ENCODE measurements around the gene RIPK4. TPM values are rescaled to one million over a fixed set of nuclear protein-coding genes. Genes with fewer than 3 reads are reported as not detected.

The RIPK4 gene
- total RNA-seq, 1 donor from 2014 or later, result 28.0 TPM

- Histone ChIP-seq H3K4me1 (no peaks in the 10 kb centered on the region), H3K4me3 (no peak overlapping the region), H3K27me3 (no peaks in the 10 kb centered on the region), H3K9me3 (no peaks in the 10 kb centered on the region), H3K27ac (no peak overlapping the region), H3K36me3 (peaks cover 0 to 13% of the 10 kb centered on the region in 2 donors)
- intact Hi-C loops (cut with DNase I), result no loop called here
- no peak for TF ChIP-seq POLR2A (IDR thresholded peaks at IDR 0.05)
- TF ChIP-seq POLR2AphosphoS5 (IDR thresholded peaks at IDR 0.05; ENCODE audit: insufficient read depth in 1 of 2, low read depth in 1 of 2), result no peak
- TF ChIP-seq, protein P1, sequence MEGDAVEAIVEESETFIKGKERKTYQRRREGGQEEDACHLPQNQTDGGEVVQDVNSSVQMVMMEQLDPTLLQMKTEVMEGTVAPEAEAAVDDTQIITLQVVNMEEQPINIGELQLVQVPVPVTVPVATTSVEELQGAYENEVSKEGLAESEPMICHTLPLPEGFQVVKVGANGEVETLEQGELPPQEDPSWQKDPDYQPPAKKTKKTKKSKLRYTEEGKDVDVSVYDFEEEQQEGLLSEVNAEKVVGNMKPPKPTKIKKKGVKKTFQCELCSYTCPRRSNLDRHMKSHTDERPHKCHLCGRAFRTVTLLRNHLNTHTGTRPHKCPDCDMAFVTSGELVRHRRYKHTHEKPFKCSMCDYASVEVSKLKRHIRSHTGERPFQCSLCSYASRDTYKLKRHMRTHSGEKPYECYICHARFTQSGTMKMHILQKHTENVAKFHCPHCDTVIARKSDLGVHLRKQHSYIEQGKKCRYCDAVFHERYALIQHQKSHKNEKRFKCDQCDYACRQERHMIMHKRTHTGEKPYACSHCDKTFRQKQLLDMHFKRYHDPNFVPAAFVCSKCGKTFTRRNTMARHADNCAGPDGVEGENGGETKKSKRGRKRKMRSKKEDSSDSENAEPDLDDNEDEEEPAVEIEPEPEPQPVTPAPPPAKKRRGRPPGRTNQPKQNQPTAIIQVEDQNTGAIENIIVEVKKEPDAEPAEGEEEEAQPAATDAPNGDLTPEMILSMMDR (IDR thresholded peaks at IDR 0.05), result no peak
- DNase-seq (ENCODE audit: extremely low spot score in 2 of 2), result no peak
These were observed 26.1 kb downstream of the RIPK4 start for GRCh38 chr21:41740604-41741252.

DNA sequence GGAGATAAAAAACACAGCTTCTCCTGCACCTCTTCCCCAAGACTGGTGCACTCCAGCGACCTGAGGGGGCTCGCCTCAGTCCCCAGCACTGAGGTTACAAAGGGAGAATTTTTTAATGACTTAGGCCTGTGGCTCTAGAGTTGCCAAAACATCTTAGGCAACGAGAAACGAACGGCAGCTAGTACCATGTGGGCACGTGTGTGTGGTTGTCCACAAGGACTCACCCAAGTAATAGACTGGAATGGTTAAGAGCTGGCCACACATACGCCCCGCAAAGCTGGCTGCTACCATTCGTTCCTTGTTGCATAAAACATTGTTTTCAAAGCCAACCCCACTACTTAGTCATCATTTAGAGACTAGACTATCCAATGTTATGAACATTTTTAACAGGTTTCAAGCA is 26.9 kb downstream of the RIPK4 start:
- intact Hi-C loops (cut with DNase I), result no loop called here
- Histone ChIP-seq H3K4me3 (no peak overlapping the region), H3K27ac (no peak overlapping the region), H3K27me3 (no peaks in the 10 kb centered on the region), H3K36me3 (peaks cover 0 to 7% of the 10 kb centered on the region in 2 donors), H3K4me1 (no peaks in the 10 kb centered on the region), H3K9me3 (no peaks in the 10 kb centered on the region)
- TF ChIP-seq POLR2AphosphoS5 (IDR thresholded peaks at IDR 0.05; ENCODE audit: insufficient read depth in 1 of 2, low read depth in 1 of 2) (no peak), POLR2A (IDR thresholded peaks at IDR 0.05) (no peak)
- TF ChIP-seq, protein P1 (IDR thresholded peaks at IDR 0.05), result no peak
- DNase-seq (ENCODE audit: extremely low spot score in 2 of 2), result no peak

- no peak overlapping the region for H3K4me3 ChIP-seq
- H3K9me3 ChIP-seq, result no peaks in the 10 kb centered on the region
- no peaks in the 10 kb centered on the region for H3K27me3 ChIP-seq
- intact Hi-C loops (cut with DNase I), result no loop called here
- DNase-seq (ENCODE audit: extremely low spot score in 2 of 2), result no peak
- H3K27ac ChIP-seq, result no peak overlapping the region
- H3K36me3 ChIP-seq, result peaks cover 0 to 7% of the 10 kb centered on the region in 2 donors
- TF ChIP-seq, protein P1 (IDR thresholded peaks at IDR 0.05), result no peak
- no peak for TF ChIP-seq POLR2A (IDR thresholded peaks at IDR 0.05)
- no peak for TF ChIP-seq POLR2AphosphoS5 (IDR thresholded peaks at IDR 0.05; ENCODE audit: insufficient read depth in 1 of 2, low read depth in 1 of 2)
- H3K4me1 ChIP-seq, result no peaks in the 10 kb centered on the region
These were observed 27.8 kb downstream of the RIPK4 start for GRCh38 chr21:41739011-41739410.

DNA sequence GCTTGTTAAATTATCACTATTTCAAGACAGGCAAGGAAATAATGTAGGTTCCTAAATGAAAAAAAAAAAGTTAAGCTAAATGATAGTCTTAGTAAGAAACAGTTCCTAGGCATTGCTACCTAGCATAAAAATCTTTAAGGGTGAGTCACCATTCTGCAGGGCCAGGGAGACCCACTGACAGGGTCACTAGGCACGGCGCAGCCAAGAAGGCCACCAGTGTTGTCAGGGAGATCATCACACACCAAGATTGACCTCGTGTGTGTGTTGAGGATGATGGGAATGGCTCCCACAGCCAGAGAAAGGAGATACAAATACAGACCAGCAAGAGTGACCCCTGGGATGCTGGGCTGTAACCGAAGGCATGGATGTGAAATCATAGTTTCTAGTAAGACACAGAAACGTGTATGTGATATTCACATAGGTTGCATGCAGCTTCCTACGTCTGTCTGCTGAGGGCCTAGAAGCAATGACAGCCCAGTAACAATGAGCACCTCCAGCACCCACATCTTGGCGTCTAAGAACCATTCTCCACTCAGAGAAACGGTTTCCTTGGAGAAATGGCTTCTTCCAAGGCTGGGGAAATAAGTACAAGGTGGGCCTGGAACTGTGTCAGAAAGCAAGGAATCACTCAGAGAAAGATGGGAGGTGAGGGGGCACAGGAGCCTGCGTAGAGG is 29.1 kb downstream of the RIPK4 start:
- Histone ChIP-seq H3K4me1 (no peaks in the 10 kb centered on the region), H3K36me3 (peaks cover 0 to 7% of the 10 kb centered on the region in 2 donors), H3K9me3 (no peaks in the 10 kb centered on the region), H3K4me3 (no peak overlapping the region), H3K27ac (no peak overlapping the region), H3K27me3 (no peaks in the 10 kb centered on the region)
- TF ChIP-seq POLR2A (IDR thresholded peaks at IDR 0.05) (no peak), POLR2AphosphoS5 (IDR thresholded peaks at IDR 0.05; ENCODE audit: insufficient read depth in 1 of 2, low read depth in 1 of 2) (no peak)
- TF ChIP-seq, protein P1 (IDR thresholded peaks at IDR 0.05), result no peak
- intact Hi-C loops (cut with DNase I), result no loop called here
- DNase-seq (ENCODE audit: extremely low spot score in 2 of 2), result no peak

- Histone ChIP-seq H3K9me3 (no peaks in the 10 kb centered on the region), H3K36me3 (peaks cover 0 to 7% of the 10 kb centered on the region in 2 donors), H3K4me3 (no peak overlapping the region), H3K4me1 (no peaks in the 10 kb centered on the region), H3K27ac (no peak overlapping the region), H3K27me3 (no peaks in the 10 kb centered on the region)
- intact Hi-C loops (cut with DNase I), result no loop called here
- no peak for DNase-seq (ENCODE audit: extremely low spot score in 2 of 2)
- TF ChIP-seq, protein P1 (IDR thresholded peaks at IDR 0.05), result no peak
- TF ChIP-seq POLR2A (IDR thresholded peaks at IDR 0.05), result no peak
- TF ChIP-seq POLR2AphosphoS5 (IDR thresholded peaks at IDR 0.05; ENCODE audit: insufficient read depth in 1 of 2, low read depth in 1 of 2), result no peak
These were observed 30.4 kb downstream of the RIPK4 start for GRCh38 chr21:41736423-41736822.
